Mesodermal cell (in vitro differentiated cells): ENCODE measurements around the gene CUEDC1.
"Not testable (repeated sequence)": the region's sequence is repeated elsewhere in the genome, so short reads cannot be mapped to it uniquely, and the experiment has no call there.

Source experiments
- H3K27ac ChIP-seq: 2 replicates; pipeline ENCODE4 v1.7.0; 2013; ENCODE audit warnings: mild to moderate bottlenecking, low read depth, low read length, moderate library complexity; ENCODE audit not compliant: severe bottlenecking
- H3K36me3 ChIP-seq: 2 replicates; pipeline ENCODE4 v1.7.1; 2013; ENCODE audit warnings: mild to moderate bottlenecking, low read length, moderate library complexity; ENCODE audit not compliant: control insufficient read depth, insufficient read depth
- H3K4me1 ChIP-seq: one replicate; pipeline ENCODE4 v1.7.1; 2013; ENCODE audit warnings: mild to moderate bottlenecking, low read length; ENCODE audit not compliant: insufficient read depth, control insufficient read depth, poor library complexity, severe bottlenecking
- H3K4me3 ChIP-seq: 2 replicates; pipeline ENCODE4 v1.7.0; 2013; ENCODE audit warnings: low read length, control low read depth, mild to moderate bottlenecking; ENCODE audit not compliant: insufficient read depth, poor library complexity, severe bottlenecking; ENCODE audit errors: extremely low read depth
- H3K9me3 ChIP-seq: 2 replicates; pipeline ENCODE4 v1.7.1; 2013; ENCODE audit warnings: mild to moderate bottlenecking, low read length, moderate library complexity; ENCODE audit not compliant: control insufficient read depth
- WGBS, 2 experiments: methylation state at CpG; one replicate each; pipeline ENCODE4 v1.1.5; 2013; ENCODE audit warnings: missing lambda C conversion rate in 2 of 2; ENCODE audit not compliant: insufficient coverage in 2 of 2; 5-methylcytosine and 5-hydroxymethylcytosine counted together

CUEDC1 gene

GRCh38 chr17:57970710-57971109 lies 15.5 kb upstream of the CUEDC1 start:
- H3K4me3 ChIP-seq: no peak overlapping the region
- peaks cover 3% of the 10 kb centered on the region for H3K4me1 ChIP-seq
- peaks cover 36% of the 10 kb centered on the region for H3K36me3 ChIP-seq
- no peaks in the 10 kb centered on the region for H3K9me3 ChIP-seq
- WGBS, 2 experiments: 71 to 72% methylated on average over 2 to 4 of the region's 4 CpGs
- peak overlapping the region; percentile 13 for H3K27ac ChIP-seq

GRCh38 chr17:57968456-57968855 lies 13.2 kb upstream of the CUEDC1 start:
- Histone ChIP-seq H3K4me1 (no peaks in the 10 kb centered on the region), H3K4me3 (no peak overlapping the region), H3K36me3 (peaks cover 17% of the 10 kb centered on the region), H3K27ac (no peak overlapping the region), H3K9me3 (no peaks in the 10 kb centered on the region)
- 20% methylated on average over 1 of the region's 1 CpG; no CpG with 5 or more reads in 1 of the 2 experiments for WGBS, 2 experiments

- H3K27ac ChIP-seq: no peak overlapping the region
- H3K36me3 ChIP-seq: peaks cover 3% of the 10 kb centered on the region
- H3K4me1 ChIP-seq: no peaks in the 10 kb centered on the region
- 81 to 92% methylated on average over 3 of the region's 5 CpGs for WGBS, 2 experiments
- no peaks in the 10 kb centered on the region for H3K9me3 ChIP-seq
- H3K4me3 ChIP-seq: no peak overlapping the region
These were observed 11.7 kb upstream of the CUEDC1 start for GRCh38 chr17:57966875-57967274.

- no peak overlapping the region for H3K4me3 ChIP-seq
- no peaks in the 10 kb centered on the region for H3K4me1 ChIP-seq
- WGBS, 2 experiments: 94 to 95% methylated on average over 5 of the region's 5 CpGs
- no peak overlapping the region for H3K27ac ChIP-seq
- H3K36me3 ChIP-seq: no peaks in the 10 kb centered on the region
- no peaks in the 10 kb centered on the region for H3K9me3 ChIP-seq
These were observed 11.0 kb upstream of the CUEDC1 start for GRCh38 chr17:57966246-57966645.

GRCh38 chr17:57965521-57966160 lies 10.4 kb upstream of the CUEDC1 start:
- H3K27ac ChIP-seq: no peak overlapping the region
- H3K9me3 ChIP-seq: no peaks in the 10 kb centered on the region
- no peaks in the 10 kb centered on the region for H3K4me1 ChIP-seq
- H3K4me3 ChIP-seq: no peak overlapping the region
- no peaks in the 10 kb centered on the region for H3K36me3 ChIP-seq
- 91 to 94% methylated on average over 20 to 24 of the region's 26 CpGs for WGBS, 2 experiments

GRCh38 chr17:57963149-57963511 lies 7.9 kb upstream of the CUEDC1 start:
- H3K4me3 ChIP-seq: no peak overlapping the region
- 86 to 100% methylated on average over 3 to 6 of the region's 6 CpGs for WGBS, 2 experiments
- H3K4me1 ChIP-seq: no peaks in the 10 kb centered on the region
- H3K27ac ChIP-seq: no peak overlapping the region
- no peaks in the 10 kb centered on the region for H3K9me3 ChIP-seq
- no peaks in the 10 kb centered on the region for H3K36me3 ChIP-seq

GRCh38 chr17:57962279-57963148 lies 7.3 kb upstream of the CUEDC1 start:
- H3K27ac ChIP-seq: no peak overlapping the region
- 89 to 92% methylated on average over 4 to 5 of the region's 8 CpGs for WGBS, 2 experiments

GRCh38 chr17:57959929-57960328 lies 4.7 kb upstream of the CUEDC1 start:
- no peak overlapping the region for H3K4me3 ChIP-seq
- H3K36me3 ChIP-seq: no peaks in the 10 kb centered on the region
- WGBS, 2 experiments: 88 to 91% methylated on average over 3 to 4 of the region's 6 CpGs
- H3K27ac ChIP-seq: no peak overlapping the region
- no peaks in the 10 kb centered on the region for H3K9me3 ChIP-seq
- peaks cover 7% of the 10 kb centered on the region for H3K4me1 ChIP-seq

More at GRCh38 chr17:57962279-57963148, 7.3 kb upstream of the CUEDC1 start:
- Histone ChIP-seq H3K4me1 (no peaks in the 10 kb centered on the region), H3K4me3 (no peak overlapping the region), H3K36me3 (no peaks in the 10 kb centered on the region), H3K9me3 (no peaks in the 10 kb centered on the region)

- not testable (repeated sequence) for H3K36me3 ChIP-seq, H3K4me3 ChIP-seq, H3K9me3 ChIP-seq, H3K27ac ChIP-seq
- WGBS, 2 experiments: 96 to 99% methylated on average over 6 to 7 of the region's 15 CpGs
- peaks cover 13% of the 10 kb centered on the region for H3K4me1 ChIP-seq
These were observed 3.2 kb upstream of the CUEDC1 start for GRCh38 chr17:57958391-57958790.

GRCh38 chr17:57957886-57958285 lies 2.7 kb upstream of the CUEDC1 start:
- Histone ChIP-seq H3K4me1 (peaks cover 17% of the 10 kb centered on the region), H3K4me3 (no peak overlapping the region), H3K36me3 (no peaks in the 10 kb centered on the region), H3K9me3 (no peaks in the 10 kb centered on the region), H3K27ac (no peak overlapping the region)
- WGBS, 2 experiments: 67 to 100% methylated on average over 1 of the region's 3 CpGs
